ENCODE results near the gene PTPRA.

Gene PTPRA

GRCh38 chr20:2837221-2837960 is 35.9 kb upstream of the PTPRA start:
- DNase-seq (ENCODE audit: insufficient read length, low spot score) (no peak), FAIRE-seq (no peak)
- TF ChIP-seq PAX5 (IDR thresholded peaks at IDR 0.05; ENCODE audit: insufficient read depth, low read length, severe bottlenecking) (no peak), TAF1 (IDR thresholded peaks at IDR 0.05; ENCODE audit: low read depth, low read length) (no peak), POLR2A (IDR thresholded peaks at IDR 0.05; ENCODE audit: low read depth, low read length) (no peak), POU2F2 (IDR thresholded peaks at IDR 0.05; ENCODE audit: low read depth, low read length) (no peak), POLR2AphosphoS5 (IDR thresholded peaks at IDR 0.05; ENCODE audit: low read depth, low read length) (no peak), SPI1 (IDR thresholded peaks at IDR 0.05; ENCODE audit: low read depth, low read length) (no peak)

GRCh38 chr20:2838170-2838797 is 35.0 kb upstream of the PTPRA start:
- no peak for DNase-seq (ENCODE audit: insufficient read length, low spot score)
- peak; percentile 28 for FAIRE-seq
- TF ChIP-seq PAX5 (IDR thresholded peaks at IDR 0.05; ENCODE audit: insufficient read depth, low read length, severe bottlenecking) (no peak), POLR2A (IDR thresholded peaks at IDR 0.05; ENCODE audit: low read depth, low read length) (no peak), SPI1 (IDR thresholded peaks at IDR 0.05; ENCODE audit: low read depth, low read length) (no peak), TAF1 (IDR thresholded peaks at IDR 0.05; ENCODE audit: low read depth, low read length) (no peak), POLR2AphosphoS5 (IDR thresholded peaks at IDR 0.05; ENCODE audit: low read depth, low read length) (no peak), POU2F2 (IDR thresholded peaks at IDR 0.05; ENCODE audit: low read depth, low read length) (no peak)

GRCh38 chr20:2838847-2839671 is 34.2 kb upstream of the PTPRA start:
- peak; percentile 40 for FAIRE-seq
- DNase-seq (ENCODE audit: insufficient read length, low spot score): no peak
- no peak for TF ChIP-seq POLR2A (IDR thresholded peaks at IDR 0.05; ENCODE audit: low read depth, low read length)
- TF ChIP-seq SPI1 (IDR thresholded peaks at IDR 0.05; ENCODE audit: low read depth, low read length): no peak
- TF ChIP-seq POU2F2 (IDR thresholded peaks at IDR 0.05; ENCODE audit: low read depth, low read length): no peak
- TF ChIP-seq POLR2AphosphoS5 (IDR thresholded peaks at IDR 0.05; ENCODE audit: low read depth, low read length): no peak
- TF ChIP-seq TAF1 (IDR thresholded peaks at IDR 0.05; ENCODE audit: low read depth, low read length): no peak
- no peak for TF ChIP-seq PAX5 (IDR thresholded peaks at IDR 0.05; ENCODE audit: insufficient read depth, low read length, severe bottlenecking)

- FAIRE-seq (no peak), DNase-seq (ENCODE audit: insufficient read length, low spot score) (no peak)
- TF ChIP-seq POU2F2 (IDR thresholded peaks at IDR 0.05; ENCODE audit: low read depth, low read length) (no peak), TAF1 (IDR thresholded peaks at IDR 0.05; ENCODE audit: low read depth, low read length) (no peak)
These were observed 33.5 kb upstream of the PTPRA start for GRCh38 chr20:2839732-2840137.

GRCh38 chr20:2840138-2840966 is 32.9 kb upstream of the PTPRA start, which contains the start of the genes PCED1A and VPS16:
TSS of gene PCED1A (minus strand) at chr20:2840655. CDS start at chr20:2839912, 743 bp downstream.
TSS of gene VPS16 (plus strand) at chr20:2840745. CDS start at chr20:2840775, 30 bp downstream.
- FAIRE-seq: peak; percentile 99
- DNase-seq (ENCODE audit: insufficient read length, low spot score): peak; percentile 99
- peak; percentile 68 for TF ChIP-seq TAF1 (IDR thresholded peaks at IDR 0.05; ENCODE audit: low read depth, low read length)
- TF ChIP-seq POLR2AphosphoS5 (IDR thresholded peaks at IDR 0.05; ENCODE audit: low read depth, low read length): peak; percentile 73
- TF ChIP-seq POU2F2 (IDR thresholded peaks at IDR 0.05; ENCODE audit: low read depth, low read length): no peak
- TF ChIP-seq SPI1 (IDR thresholded peaks at IDR 0.05; ENCODE audit: low read depth, low read length): peak; percentile 70
- TF ChIP-seq PAX5 (IDR thresholded peaks at IDR 0.05; ENCODE audit: insufficient read depth, low read length, severe bottlenecking): no peak
- peak; percentile 70; the same call in 1 of the 2 replicates for TF ChIP-seq POLR2A (IDR thresholded peaks at IDR 0.05; ENCODE audit: low read depth, low read length)

GRCh38 chr20:2840967-2841531 is 32.2 kb upstream of the PTPRA start:
- no peak for TF ChIP-seq PAX5 (IDR thresholded peaks at IDR 0.05; ENCODE audit: insufficient read depth, low read length, severe bottlenecking)
- no peak for TF ChIP-seq POU2F2 (IDR thresholded peaks at IDR 0.05; ENCODE audit: low read depth, low read length)
- no peak for TF ChIP-seq SPI1 (IDR thresholded peaks at IDR 0.05; ENCODE audit: low read depth, low read length)
- DNase-seq (ENCODE audit: insufficient read length, low spot score) (no peak), FAIRE-seq (no peak)

- DNase-seq (ENCODE audit: insufficient read length, low spot score) (no peak), FAIRE-seq (no peak)
These were observed 27.7 kb upstream of the PTPRA start for GRCh38 chr20:2845607-2846006.

GRCh38 chr20:2846698-2847097 is 26.6 kb upstream of the PTPRA start:
- TF ChIP-seq SPI1 (IDR thresholded peaks at IDR 0.05; ENCODE audit: low read depth, low read length): no peak
- TF ChIP-seq POU2F2 (IDR thresholded peaks at IDR 0.05; ENCODE audit: low read depth, low read length): no peak
- no peak for TF ChIP-seq POLR2AphosphoS5 (IDR thresholded peaks at IDR 0.05; ENCODE audit: low read depth, low read length)
- no peak for TF ChIP-seq TAF1 (IDR thresholded peaks at IDR 0.05; ENCODE audit: low read depth, low read length)

More at GRCh38 chr20:2845607-2846006, 27.7 kb upstream of the PTPRA start:
- TF ChIP-seq PAX5 (IDR thresholded peaks at IDR 0.05; ENCODE audit: insufficient read depth, low read length, severe bottlenecking) (no peak), POLR2AphosphoS5 (IDR thresholded peaks at IDR 0.05; ENCODE audit: low read depth, low read length) (no peak), POLR2A (IDR thresholded peaks at IDR 0.05; ENCODE audit: low read depth, low read length) (no peak), TAF1 (IDR thresholded peaks at IDR 0.05; ENCODE audit: low read depth, low read length) (no peak), POU2F2 (IDR thresholded peaks at IDR 0.05; ENCODE audit: low read depth, low read length) (no peak)

More at GRCh38 chr20:2846698-2847097, 26.6 kb upstream of the PTPRA start:
- no peak for FAIRE-seq
- DNase-seq (ENCODE audit: insufficient read length, low spot score): no peak

All from GM12891 (cell line).